Endothelial cell of umbilical vein (primary cell): ENCODE results near the gene SLC6A19. TPM values are rescaled to one million over a fixed set of nuclear protein-coding genes. Genes with fewer than 3 reads are reported as not detected.

Experiments
- BruUV-seq: library from RNA; stranded (reverse); fragments of 400-500 nt; replicated peaks from 2 replicates; lab custom pipeline; 2021; lab: Mats Ljungman, UMichigan
- CTCF ChIA-PET: fragments of 300-600, 350-600 bp; sonication (Branson Sonifier 250); formaldehyde crosslinking; loops from one replicate; lab custom pipeline; 2021; ENCODE audit warnings: antibody characterized with exemption, inconsistent platforms; lab: Charles Lee
- POLR2A ChIA-PET: fragments of 300-600, 350-600 bp; sonication (Branson Sonifier 250); formaldehyde crosslinking; loops from one replicate; lab custom pipeline; 2021; ENCODE audit warnings: antibody characterized with exemption, inconsistent platforms; lab: Charles Lee
- DNase-seq: peaks from one replicate; pipeline ENCODE4 v3.0.0-alpha.2; 2011; ENCODE audit warnings: low read depth, low spot score
- FAIRE-seq: peaks from 2 replicates; lab custom pipeline; 2011; peaks lifted over from hg19 to GRCh38; lab: Jason Lieb, UNC
- H2AFZ ChIP-seq: 2 replicates; pipeline ENCODE4 v1.6.0; 2012; ENCODE audit warnings: low read depth, low read length, control low read depth, inconsistent platforms
- H3K27ac ChIP-seq: 2 replicates; pipeline ENCODE4 v1.5.1; 2011; ENCODE audit warnings: low read depth, mild to moderate bottlenecking, control low read depth, low read length, moderate library complexity; ENCODE audit not compliant: insufficient read depth
- H3K27me3 ChIP-seq, 2 experiments: 2 replicates each; pipeline versions ENCODE4 v1.6.0 to v1.6.1; 2011; ENCODE audit warnings: low read length in 2 of 2, mixed read lengths in 1 of 2; ENCODE audit not compliant: control insufficient read depth in 2 of 2, insufficient read depth in 2 of 2
- H3K36me3 ChIP-seq, 2 experiments: 2 replicates in 1 of 2; 3 replicates in 1 of 2; pipeline ENCODE4 v1.5.1; 2011; ENCODE audit warnings: low read length in 2 of 2, mild to moderate bottlenecking in 1 of 2, moderate library complexity in 1 of 2; ENCODE audit not compliant: control insufficient read depth in 2 of 2, insufficient read depth in 2 of 2; ENCODE audit errors: extremely low read depth in 1 of 2
- H3K4me1 ChIP-seq: 3 replicates; pipeline ENCODE4 v1.5.1; 2011; ENCODE audit warnings: mild to moderate bottlenecking, low read length; ENCODE audit not compliant: control insufficient read depth, insufficient read depth; ENCODE audit errors: extremely low read depth
- H3K4me2 ChIP-seq: 2 replicates; pipeline ENCODE4 v1.6.1; 2011; ENCODE audit warnings: low read length, control low read depth, mixed read lengths; ENCODE audit not compliant: insufficient read depth
- H3K4me3 ChIP-seq, 3 experiments: fragments of 200-600 bp in 1 of 3; sonication (generic), shearing (Covaris generic) in 1 of 3; replicated peaks in 1 of 3; 2 replicates each; pipeline ENCODE4 v1.5.1; 2011 to 2016; ENCODE audit warnings: control low read depth in 3 of 3, low read length in 3 of 3, mild to moderate bottlenecking in 2 of 3, inconsistent platforms in 1 of 3, low read depth in 1 of 3, moderate library complexity in 1 of 3; ENCODE audit not compliant: insufficient read depth in 1 of 3
- H3K79me2 ChIP-seq: 2 replicates; pipeline ENCODE4 v1.6.0; 2012; ENCODE audit warnings: low read length, inconsistent platforms; ENCODE audit not compliant: control insufficient read depth, insufficient read depth
- H3K9ac ChIP-seq: replicated peaks from 2 replicates; pipeline ENCODE3; 2011; ENCODE audit warnings: low read length, control low read depth; ENCODE audit not compliant: insufficient read depth; ENCODE audit errors: extremely low read depth
- H3K9me1 ChIP-seq: replicated peaks from 3 replicates; pipeline ENCODE4 v1.6.0; 2011; ENCODE audit warnings: mild to moderate bottlenecking, low read length; ENCODE audit not compliant: control insufficient read depth, insufficient read depth; ENCODE audit errors: extremely low read depth
- H3K9me3 ChIP-seq: replicated peaks from 2 replicates; pipeline ENCODE4 v1.5.1; 2012; ENCODE audit warnings: low read length, inconsistent platforms; ENCODE audit not compliant: control insufficient read depth, insufficient read depth
- H4K20me1 ChIP-seq: replicated peaks from 2 replicates; pipeline ENCODE3; 2011; ENCODE audit warnings: mild to moderate bottlenecking, low read length; ENCODE audit not compliant: control insufficient read depth, insufficient read depth; ENCODE audit errors: extremely low read depth
- CTCF ChIP-seq, 2 donors: IDR thresholded peaks; 1 replicate in 1 of 2; 2 replicates in 1 of 2; pipeline ENCODE4 v1.5.1; 2011; ENCODE audit warnings: low read length in 2 of 2, mild to moderate bottlenecking in 2 of 2, moderate library complexity in 2 of 2, control low read depth in 1 of 2, inconsistent platforms in 1 of 2, low read depth in 1 of 2; ENCODE audit not compliant: insufficient read depth in 1 of 2; ENCODE audit errors: extremely low read depth in 1 of 2
- EZH2 ChIP-seq: IDR thresholded peaks from 2 replicates; pipeline ENCODE4 v1.6.1; 2012; ENCODE audit warnings: borderline replicate concordance, low read depth, mild to moderate bottlenecking, moderate library complexity, low read length, inconsistent platforms; ENCODE audit not compliant: severe bottlenecking
- FOS ChIP-seq: IDR thresholded peaks from 2 replicates; pipeline ENCODE4 v1.6.1; 2011; ENCODE audit warnings: mild to moderate bottlenecking, low read length, moderate library complexity, borderline replicate concordance; ENCODE audit not compliant: insufficient read depth
- JUN ChIP-seq: IDR thresholded peaks from 2 replicates; pipeline ENCODE4 v1.6.1; 2011; ENCODE audit warnings: borderline replicate concordance, low read depth; ENCODE audit not compliant: insufficient read length, insufficient read depth
- MAX ChIP-seq: IDR thresholded peaks from 2 replicates; pipeline ENCODE4 v1.6.1; 2011; ENCODE audit not compliant: insufficient read depth, insufficient read length
- MYC ChIP-seq: IDR thresholded peaks from one replicate; pipeline ENCODE4 v1.6.1; 2011; ENCODE audit warnings: mild to moderate bottlenecking, low read depth, low read length
- POLR2A ChIP-seq: IDR thresholded peaks from 2 replicates; pipeline ENCODE4 v1.6.1; 2012; ENCODE audit warnings: low read depth, mild to moderate bottlenecking, control low read depth, low read length
- POLR2AphosphoS5 ChIP-seq: IDR thresholded peaks from 2 replicates; pipeline ENCODE4 v1.6.1; 2012; ENCODE audit warnings: low read depth, mild to moderate bottlenecking, control low read depth, low read length, moderate library complexity; ENCODE audit not compliant: insufficient read depth
- dilution Hi-C: fragments of 300-500 bp; cut with MboI; formaldehyde crosslinking; loops from one replicate; pipeline ENCODE4 v1.15.0; 2019; ENCODE audit warnings: low sequenced_read_pairs; ENCODE audit not compliant: extremely low pct_ligation_motif_present
- intact Hi-C: fragments of 100-400 bp; cut with micrococcal nuclease; formaldehyde crosslinking; loops from one replicate; pipeline ENCODE4 v1.10.0; 2022
- polyA plus RNA-seq, 4 experiments: library from polyadenylated mRNA; depleted of rRNA in 3 of 4; stranded (reverse) in 3 of 4; unstranded in 1 of 4; fragments of >200 nt; gene quantifications; 2 replicates each; pipeline versions ENCODE4 v1.2.1 to v1.2.3, GENCODE V29; 2011 to 2012; ENCODE audit warnings: missing spikeins in 1 of 4
- total RNA-seq: library from RNA; stranded (reverse); gene quantifications from 2 replicates; pipeline ENCODE4 v1.2.3, GENCODE V29; 2021

SLC6A19 gene
- total and polyA plus RNA-seq, 2 donors (not counting 3 experiments of a cell fraction or from before 2014, with no cell fraction given): not detected

DNA sequence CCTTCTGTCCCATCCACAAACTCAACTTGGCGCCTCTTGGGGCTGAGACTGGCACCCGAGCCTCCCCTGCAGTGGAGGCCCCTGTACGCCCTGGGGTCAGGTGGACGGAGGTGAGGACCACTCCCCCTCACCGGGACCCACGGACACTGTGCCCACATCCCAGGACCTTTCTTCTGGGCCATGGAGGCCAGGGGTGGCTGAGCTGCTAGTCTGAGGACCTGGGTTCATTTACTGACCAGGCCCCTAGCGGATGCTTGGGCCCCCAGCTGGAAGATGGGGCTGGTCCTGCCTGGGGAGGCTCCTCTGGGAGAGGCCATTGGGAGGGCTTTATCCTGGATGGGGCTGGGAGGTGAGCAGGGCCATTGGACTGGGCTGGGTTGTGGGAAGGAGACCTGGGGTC lies 16.9 kb upstream of the SLC6A19 start:
- DNase-seq (no peak), FAIRE-seq (no peak)
- Histone ChIP-seq H3K9me1 (no peaks in the 10 kb centered on the region), H3K79me2 (no peaks in the 10 kb centered on the region), H3K27me3 (no peaks in the 10 kb centered on the region), H3K4me3 (no peak overlapping the region), H3K27ac (no peak overlapping the region), H3K4me2 (no peak overlapping the region), H2AFZ (no peak overlapping the region), H3K9ac (no peak overlapping the region), H3K9me3 (no peaks in the 10 kb centered on the region), H3K4me1 (no peaks in the 10 kb centered on the region), H4K20me1 (no peaks in the 10 kb centered on the region), H3K36me3 (no peaks in the 10 kb centered on the region)
- no TSS peak for BruUV-seq
- no peak for TF ChIP-seq MYC
- TF ChIP-seq CTCF (IDR thresholded peaks at IDR 0.05; ENCODE audit: extremely low read depth in 1 of 2, insufficient read depth in 1 of 2, low read depth in 1 of 2, low read length in 2 of 2): no peak
- TF ChIP-seq FOS: no peak
- TF ChIP-seq MAX: no peak
- no peak for TF ChIP-seq EZH2
- TF ChIP-seq POLR2A: no peak
- no peak for TF ChIP-seq POLR2AphosphoS5
- TF ChIP-seq JUN: no peak
- POLR2A ChIA-PET: no interaction called here
- intact Hi-C loops: no loop called here
- dilution Hi-C loops: no loop called here
- CTCF ChIA-PET: interaction anchor here (3.9 kb wide), 1 partner anchor 10 kb away, joined by 19 read pairs; no protein-coding TSS in a partner anchor
